Measurements from ENCODE around the gene SMIM35. TPM values are rescaled to one million over a fixed set of nuclear protein-coding genes. Genes with fewer than 3 reads are reported as not detected.

SMIM35 gene
- total RNA-seq, 1 experiment from 2014 or later = not detected

GRCh38 chr11:118081241-118081958 is 5.4 kb downstream of the SMIM35 start:
- Mint-ChIP-seq H3K27me3 (ENCODE audit: low read depth) (no peaks in the 10 kb centered on the region), H3K9me3 (no peaks in the 10 kb centered on the region), H3K27ac (peak overlapping the region; percentile 20; the same call in 1 of the 2 replicates), H3K4me1 (peaks cover 28% of the 10 kb centered on the region), H3K4me3 (no peak overlapping the region), H3K36me3 (no peaks in the 10 kb centered on the region)
- no peak for ATAC-seq
- no peak for DNase-seq (ENCODE audit: low spot score)
- no peak for TF ChIP-seq NR2C2 (CRISPR knock-in tag; IDR thresholded peaks at IDR 0.05)
- no peak for TF ChIP-seq ATF2 (CRISPR knock-in tag; IDR thresholded peaks at IDR 0.05; ENCODE audit: borderline replicate concordance, low read depth)
- no peak for TF ChIP-seq MAX (CRISPR knock-in tag; IDR thresholded peaks at IDR 0.05)
- TF ChIP-seq ZNF121 (CRISPR knock-in tag; IDR thresholded peaks at IDR 0.05) = no peak
- no peak for TF ChIP-seq KAT7 (CRISPR knock-in tag; IDR thresholded peaks at IDR 0.05; ENCODE audit: borderline replicate concordance)
- no peak for TF ChIP-seq CDX4 (CRISPR knock-in tag; IDR thresholded peaks at IDR 0.05; ENCODE audit: borderline replicate concordance)
- TF ChIP-seq MYBL2 (CRISPR knock-in tag; IDR thresholded peaks at IDR 0.05) = no peak
- no peak for TF ChIP-seq ERG (CRISPR knock-in tag; IDR thresholded peaks at IDR 0.05)
- no peak for TF ChIP-seq AFF4 (CRISPR knock-in tag; IDR thresholded peaks at IDR 0.05; ENCODE audit: borderline replicate concordance)
- ChIA-PET POLR2A (no interaction called here), CTCF (interaction anchor here (1.3 to 2.1 kb wide), 2 partner anchors 10 to 28 kb away, joined by 5 to 6 read pairs; no protein-coding TSS in a partner anchor)

GRCh38 chr11:118080296-118080695 is 6.5 kb downstream of the SMIM35 start:
- Mint-ChIP-seq H3K9me3 (no peaks in the 10 kb centered on the region), H3K36me3 (no peaks in the 10 kb centered on the region), H3K4me3 (no peak overlapping the region), H3K27ac (no peak overlapping the region), H3K4me1 (peaks cover 31% of the 10 kb centered on the region), H3K27me3 (ENCODE audit: low read depth) (no peaks in the 10 kb centered on the region)
- no peak for ATAC-seq
- ChIA-PET POLR2A (no interaction called here), CTCF (interaction anchor here (0.7 to 2.8 kb wide), 4 partner anchors 11 to 134 kb away, joined by 3 to 11 read pairs (median 8); no protein-coding TSS in a partner anchor)
- no peak for DNase-seq (ENCODE audit: low spot score)
- no peak for TF ChIP-seq ZNF425 (CRISPR knock-in tag; conservative IDR thresholded peaks at IDR 0.05)
- no peak for TF ChIP-seq ZNF317 (CRISPR knock-in tag; IDR thresholded peaks at IDR 0.05; ENCODE audit: borderline replicate concordance, low read depth)
- no peak for TF ChIP-seq E2F1 (CRISPR knock-in tag; IDR thresholded peaks at IDR 0.05)
- no peak for TF ChIP-seq E2F5 (CRISPR knock-in tag; IDR thresholded peaks at IDR 0.05)
- TF ChIP-seq SMAD3 (CRISPR knock-in tag; IDR thresholded peaks at IDR 0.05; ENCODE audit: borderline replicate concordance) = no peak
- no peak for TF ChIP-seq ZNF512 (CRISPR knock-in tag; IDR thresholded peaks at IDR 0.05; ENCODE audit: borderline replicate concordance)
- no peak for TF ChIP-seq MXD4 (CRISPR knock-in tag; IDR thresholded peaks at IDR 0.05; ENCODE audit: borderline replicate concordance)
- no peak for TF ChIP-seq ZBTB43 (CRISPR knock-in tag; IDR thresholded peaks at IDR 0.05)
